GM19397 (cell line): ENCODE results near the gene HDC.

Experiments
- ATAC-seq: cut with Tn5 transposase; IDR thresholded peaks from one replicate; pipeline ENCODE4 v1.9.1; 2021; ENCODE audit warnings: mild to moderate bottlenecking, moderate library complexity; ENCODE audit not compliant: unreplicated experiment

Gene HDC

GRCh38 chr15:50227076-50227475 is 38.5 kb downstream of the HDC start:
- ATAC-seq = no peak

- ATAC-seq = no peak
Measured at GRCh38 chr15:50225938-50226337, 39.6 kb downstream of the HDC start.

- no peak for ATAC-seq
Measured at GRCh38 chr15:50225057-50225456, 40.5 kb downstream of the HDC start.

GRCh38 chr15:50224606-50225005 is 40.9 kb downstream of the HDC start:
- no peak for ATAC-seq

- no peak for ATAC-seq
Measured at GRCh38 chr15:50222181-50222580, 43.3 kb downstream of the HDC start.

- no peak for ATAC-seq
Measured at GRCh38 chr15:50219820-50220219, 45.7 kb downstream of the HDC start.

GRCh38 chr15:50218691-50219090 is 46.8 kb downstream of the HDC start:
- ATAC-seq = no peak

GRCh38 chr15:50218291-50218690 is 47.2 kb downstream of the HDC start:
- no peak for ATAC-seq

GRCh38 chr15:50210462-50211157 is 54.9 kb downstream of the HDC start:
- ATAC-seq = no peak

- no peak for ATAC-seq
Measured at GRCh38 chr15:50209809-50210208, 55.7 kb downstream of the HDC start.

- ATAC-seq = no peak
Measured at GRCh38 chr15:50206020-50206419, 59.5 kb downstream of the HDC start.

- no peak for ATAC-seq
Measured at GRCh38 chr15:50202003-50202402, 63.5 kb downstream of the HDC start.

GRCh38 chr15:50192926-50193620 is 72.5 kb downstream of the HDC start:
- ATAC-seq = no peak

GRCh38 chr15:50192164-50192563 is 73.4 kb downstream of the HDC start:
- ATAC-seq = no peak
